HCT116 (cell line): ENCODE measurements around the gene MAP3K10.

Source experiments
- CEBPB ChIP-seq: IDR thresholded peaks from 2 replicates; pipeline ENCODE4 v1.6.1; 2012; ENCODE audit warnings: low read depth
- CTCF ChIP-seq, 3 experiments: fragments of 200-600 bp in 1 of 3; sonication (generic) in 1 of 3; IDR thresholded peaks in 2 of 3; conservative IDR thresholded peaks in 1 of 3; 2 replicates each; pipeline ENCODE4 v1.5.1; 2012 to 2017; ENCODE audit warnings: low read depth in 2 of 3, low read length in 2 of 3, antibody characterized with exemption in 1 of 3, borderline replicate concordance in 1 of 3, control low read depth in 1 of 3, mild to moderate bottlenecking in 1 of 3, mixed read lengths in 1 of 3, mixed run types in 1 of 3, moderate library complexity in 1 of 3; ENCODE audit not compliant: insufficient read depth in 1 of 3
- EGR1 ChIP-seq: IDR thresholded peaks from 2 replicates; pipeline ENCODE4 v1.6.1; 2012; ENCODE audit warnings: low read depth
- ELF1 ChIP-seq: IDR thresholded peaks from 2 replicates; pipeline ENCODE4 v1.6.1; 2012; ENCODE audit warnings: low read depth, borderline replicate concordance
- EZH2 ChIP-seq: fragments of 200-600 bp; sonication (generic); IDR thresholded peaks from 2 replicates; pipeline ENCODE4 v1.6.1; 2017; ENCODE audit warnings: antibody characterized with exemption, mixed run types
- FOSL1 ChIP-seq: IDR thresholded peaks from 2 replicates; pipeline ENCODE4 v1.6.1; 2012; ENCODE audit warnings: low read depth
- MAX ChIP-seq: IDR thresholded peaks from 2 replicates; pipeline ENCODE4 v1.6.1; 2012
- POLR2A ChIP-seq: IDR thresholded peaks from 2 replicates; pipeline ENCODE4 v1.7.0; 2011; ENCODE audit warnings: borderline replicate concordance; ENCODE audit not compliant: insufficient read depth, insufficient read length; ENCODE audit errors: extremely low read depth
- POLR2AphosphoS5 ChIP-seq: IDR thresholded peaks from 2 replicates; pipeline ENCODE4 v1.6.1; 2011; ENCODE audit warnings: mild to moderate bottlenecking, low read depth, low read length, moderate library complexity
- RAD21 ChIP-seq: IDR thresholded peaks from 2 replicates; pipeline ENCODE4 v1.6.1; 2012; ENCODE audit warnings: low read depth, mild to moderate bottlenecking
- SP1 ChIP-seq: IDR thresholded peaks from 2 replicates; pipeline ENCODE4 v1.6.1; 2012; ENCODE audit warnings: low read depth
- TCF7L2 ChIP-seq: IDR thresholded peaks from 2 replicates; pipeline ENCODE4 v1.7.0; 2011; ENCODE audit warnings: borderline replicate concordance, inconsistent platforms; ENCODE audit not compliant: insufficient read depth, insufficient read length; ENCODE audit errors: extremely low read depth
- YY1 ChIP-seq: IDR thresholded peaks from 2 replicates; pipeline ENCODE4 v1.6.1; 2011; ENCODE audit warnings: low read length, low read depth, moderate library complexity, mild to moderate bottlenecking; ENCODE audit not compliant: insufficient replicate concordance; ENCODE audit errors: extremely low read depth
- ZFX ChIP-seq: fragments of 450-650 bp; IDR thresholded peaks from 2 replicates; pipeline ENCODE4 v1.6.1; 2017

GRCh38 chr19:40242480-40242879, 51.3 kb downstream of the MAP3K10 start:
- TF ChIP-seq CTCF (IDR thresholded peaks at IDR 0.05 in 2 of 3, conservative IDR thresholded peaks at IDR 0.05 in 1 of 3; ENCODE audit: borderline replicate concordance in 1 of 3, insufficient read depth in 1 of 3, low read depth in 2 of 3, low read length in 2 of 3) (no peak), POLR2A (no peak), MAX (no peak), TCF7L2 (no peak), EGR1 (no peak), EZH2 (no peak), RAD21 (no peak), ELF1 (no peak), CEBPB (no peak), SP1 (no peak), YY1 (no peak), POLR2AphosphoS5 (no peak), FOSL1 (no peak), ZFX (no peak)
